Amniotic stem cell (primary cell): Measurements from ENCODE around the gene CHAT.
A peak's percentile ranks its signal among the peaks of the same experiment; 100 is the strongest.

Experiments
- DNase-seq: peaks from one replicate; lab custom pipeline; 2025; lab: John Stamatoyannopoulos, UW

The CHAT gene

GRCh38 chr10:49613882-49614241 lies at the start of gene CHAT:
Gene CHAT (plus strand): TSS chr10:49614037. CDS start chr10:49614190, 153 bp downstream.
- DNase-seq = no peak

GRCh38 chr10:49564461-49565009 lies 49.3 kb upstream of the CHAT start:
- no peak for DNase-seq

GRCh38 chr10:49567810-49568209 lies 46.0 kb upstream of the CHAT start:
- no peak for DNase-seq

- DNase-seq = no peak
Observed at GRCh38 chr10:49568235-49568634, 45.6 kb upstream of the CHAT start.

- DNase-seq = no peak
Observed at GRCh38 chr10:49569031-49569631, 44.7 kb upstream of the CHAT start.

- DNase-seq = no peak
Observed at GRCh38 chr10:49571388-49571787, 42.4 kb upstream of the CHAT start.

GRCh38 chr10:49572594-49573114 lies 41.2 kb upstream of the CHAT start:
- no peak for DNase-seq

- DNase-seq = no peak
Observed at GRCh38 chr10:49575489-49576072, 38.3 kb upstream of the CHAT start.

- DNase-seq = no peak
Observed at GRCh38 chr10:49577182-49577925, 36.5 kb upstream of the CHAT start.

GRCh38 chr10:49578392-49578791 lies 35.4 kb upstream of the CHAT start:
- DNase-seq = no peak

GRCh38 chr10:49579621-49580020 lies 34.2 kb upstream of the CHAT start:
- DNase-seq = no peak

GRCh38 chr10:49585387-49585786 lies 28.4 kb upstream of the CHAT start:
- DNase-seq = no peak

- DNase-seq = no peak
Observed at GRCh38 chr10:49587981-49588380, 25.9 kb upstream of the CHAT start.

- DNase-seq = no peak
Observed at GRCh38 chr10:49592726-49593563, 20.9 kb upstream of the CHAT start.

GRCh38 chr10:49593564-49593875 lies 20.3 kb upstream of the CHAT start:
- no peak for DNase-seq

- no peak for DNase-seq
Observed at GRCh38 chr10:49593998-49594397, 19.8 kb upstream of the CHAT start.

GRCh38 chr10:49594594-49594993 lies 19.2 kb upstream of the CHAT start:
- DNase-seq = peak; percentile 30

GRCh38 chr10:49595003-49595712 lies 18.7 kb upstream of the CHAT start:
- no peak for DNase-seq

- DNase-seq = no peak
Observed at GRCh38 chr10:49595713-49596492, 17.9 kb upstream of the CHAT start.

GRCh38 chr10:49596493-49596809 lies 17.4 kb upstream of the CHAT start:
- DNase-seq = no peak

- DNase-seq = no peak
Observed at GRCh38 chr10:49596836-49597235, 17.0 kb upstream of the CHAT start.
